Adrenal gland (tissue), 5 donors: ENCODE measurements around the gene KRTAP12-1.

Experiments
- POLR2A ChIP-seq, 2 donors: fragments of 450-650 bp; IDR thresholded peaks; one replicate each; pipeline ENCODE4 v1.6.1; 2017; ENCODE audit warnings: antibody characterized with exemption in 2 of 2, mild to moderate bottlenecking in 2 of 2, moderate library complexity in 1 of 2
- TF ChIP-seq, protein P1 (sequence below), 6 experiments: fragments of 450-650 bp in 4 of 6; fragments of 200-600 bp in 2 of 6; sonication (generic) in 1 of 6; IDR thresholded peaks; 1 replicate in 5 of 6; 2 replicates in 1 of 6; pipeline versions ENCODE4 v1.5.1 to v1.8.0; 2016 to 2021; ENCODE audit warnings: antibody characterized with exemption in 6 of 6, mild to moderate bottlenecking in 2 of 6, moderate library complexity in 1 of 6
- donor health status: DM: no; HTN: no; CAD: no.

DNA sequence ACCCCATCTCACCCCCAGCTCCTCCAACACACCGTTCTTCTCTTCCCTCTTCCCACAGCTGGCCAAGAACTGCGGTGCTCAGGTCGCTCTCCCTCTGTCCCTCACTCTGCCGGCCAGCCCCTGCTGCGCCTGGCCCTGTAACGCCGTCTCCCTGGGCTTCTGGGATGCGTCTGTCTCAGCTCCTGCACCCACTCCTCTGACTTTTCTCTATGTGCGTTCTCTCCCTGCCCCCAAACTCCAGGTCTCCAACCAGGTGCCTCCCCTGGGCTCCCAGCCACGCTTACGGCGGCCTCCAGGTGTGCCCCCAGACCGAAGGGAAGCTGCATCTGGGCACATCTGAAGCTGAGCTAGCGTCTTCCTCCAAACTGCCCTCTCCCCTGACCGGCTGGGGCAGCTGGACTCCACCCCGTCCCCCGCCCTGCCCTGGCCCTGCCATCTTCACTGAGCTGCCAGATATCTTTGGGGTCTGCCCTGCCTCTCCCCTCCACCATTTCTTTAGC, 17.6 kb upstream of the KRTAP12-1 start:
- TF ChIP-seq, protein P1, sequence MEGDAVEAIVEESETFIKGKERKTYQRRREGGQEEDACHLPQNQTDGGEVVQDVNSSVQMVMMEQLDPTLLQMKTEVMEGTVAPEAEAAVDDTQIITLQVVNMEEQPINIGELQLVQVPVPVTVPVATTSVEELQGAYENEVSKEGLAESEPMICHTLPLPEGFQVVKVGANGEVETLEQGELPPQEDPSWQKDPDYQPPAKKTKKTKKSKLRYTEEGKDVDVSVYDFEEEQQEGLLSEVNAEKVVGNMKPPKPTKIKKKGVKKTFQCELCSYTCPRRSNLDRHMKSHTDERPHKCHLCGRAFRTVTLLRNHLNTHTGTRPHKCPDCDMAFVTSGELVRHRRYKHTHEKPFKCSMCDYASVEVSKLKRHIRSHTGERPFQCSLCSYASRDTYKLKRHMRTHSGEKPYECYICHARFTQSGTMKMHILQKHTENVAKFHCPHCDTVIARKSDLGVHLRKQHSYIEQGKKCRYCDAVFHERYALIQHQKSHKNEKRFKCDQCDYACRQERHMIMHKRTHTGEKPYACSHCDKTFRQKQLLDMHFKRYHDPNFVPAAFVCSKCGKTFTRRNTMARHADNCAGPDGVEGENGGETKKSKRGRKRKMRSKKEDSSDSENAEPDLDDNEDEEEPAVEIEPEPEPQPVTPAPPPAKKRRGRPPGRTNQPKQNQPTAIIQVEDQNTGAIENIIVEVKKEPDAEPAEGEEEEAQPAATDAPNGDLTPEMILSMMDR (IDR thresholded peaks at IDR 0.05): no peak
- no peak for TF ChIP-seq POLR2A (IDR thresholded peaks at IDR 0.05)
